Mononuclear cell (primary cell): Measurements from ENCODE around the gene CADM1. TPM values are rescaled to one million over a fixed set of nuclear protein-coding genes. Genes with fewer than 3 reads are reported as not detected.

ENCODE experiments used
- H3K27me3 ChIP-seq: 2 replicates; pipeline ENCODE4 v1.6.0; 2011; ENCODE audit warnings: low read length, control low read depth; ENCODE audit not compliant: insufficient read depth
- H3K4me1 ChIP-seq: 2 replicates; pipeline ENCODE4 v1.5.1; 2011; ENCODE audit warnings: mild to moderate bottlenecking, low read length, control low read depth; ENCODE audit not compliant: insufficient read depth
- H3K4me3 ChIP-seq: 2 replicates; pipeline ENCODE4 v1.5.1; 2011; ENCODE audit warnings: mild to moderate bottlenecking, low read length, moderate library complexity
- H3K9me3 ChIP-seq: 2 replicates; pipeline ENCODE4 v1.5.1; 2011; ENCODE audit warnings: low read depth, mild to moderate bottlenecking, control low read depth, low read length
- total RNA-seq: library from RNA; depleted of rRNA; stranded (reverse); fragments of >200 nt; gene quantifications from one replicate; pipeline ENCODE4 v1.2.3, GENCODE V29; 2012

Gene CADM1
- total RNA-seq, 1 donor: 4.2 TPM

DNA sequence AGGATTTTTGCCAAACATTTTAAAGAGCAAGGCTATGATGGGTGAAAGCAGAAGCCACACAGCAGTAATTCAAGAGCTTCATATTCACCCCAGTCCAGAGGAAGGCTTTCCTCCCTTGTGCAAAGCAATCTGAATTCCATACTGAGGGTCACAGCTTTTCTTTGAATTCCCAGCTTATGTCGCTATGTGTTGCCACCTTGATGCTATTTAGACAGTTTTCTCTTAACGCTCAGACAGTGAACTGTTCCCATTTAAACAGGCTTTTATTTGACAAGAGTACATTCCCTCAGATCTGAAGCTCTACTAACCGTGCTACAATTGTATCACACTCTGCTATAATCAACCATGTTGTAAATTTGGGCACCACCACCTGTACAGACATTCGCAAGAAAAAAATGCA is 279.7 kb downstream of the CADM1 start:
- H3K27me3 ChIP-seq: no peaks in the 10 kb centered on the region
- no peaks in the 10 kb centered on the region for H3K9me3 ChIP-seq
- H3K4me3 ChIP-seq: no peak overlapping the region
- H3K4me1 ChIP-seq: no peaks in the 10 kb centered on the region

DNA sequence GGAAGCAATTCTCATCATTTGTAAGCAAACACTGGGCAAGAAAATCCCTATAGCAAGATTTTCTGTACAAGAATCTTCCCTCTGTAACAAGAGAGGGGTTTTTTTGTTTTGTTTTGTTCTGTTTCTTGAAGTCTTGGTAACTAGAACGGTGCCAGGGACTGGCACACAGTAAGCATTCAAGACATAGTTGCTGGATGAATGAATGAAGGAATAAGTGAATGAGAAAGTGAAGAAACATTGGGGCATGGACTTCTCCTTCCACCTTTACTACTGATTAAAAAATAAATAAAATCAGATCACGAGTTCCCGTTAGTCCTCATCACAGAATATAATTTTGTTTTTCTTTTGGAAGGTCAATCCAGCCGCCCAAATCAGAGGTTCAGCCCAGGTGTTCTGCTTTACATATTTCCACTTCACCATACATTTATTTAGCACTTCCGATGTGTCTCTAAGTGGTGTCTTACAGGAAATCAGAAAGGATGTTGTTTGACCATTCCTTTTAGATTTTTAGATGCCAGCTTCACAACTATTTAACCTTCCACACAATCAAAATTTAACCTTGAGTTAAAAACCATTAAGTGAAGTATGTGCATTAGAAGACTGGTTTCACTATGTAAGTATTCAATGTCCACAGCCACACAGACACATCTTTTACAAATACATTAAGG is 281.2 kb downstream of the CADM1 start:
- H3K4me3 ChIP-seq: no peak overlapping the region

DNA sequence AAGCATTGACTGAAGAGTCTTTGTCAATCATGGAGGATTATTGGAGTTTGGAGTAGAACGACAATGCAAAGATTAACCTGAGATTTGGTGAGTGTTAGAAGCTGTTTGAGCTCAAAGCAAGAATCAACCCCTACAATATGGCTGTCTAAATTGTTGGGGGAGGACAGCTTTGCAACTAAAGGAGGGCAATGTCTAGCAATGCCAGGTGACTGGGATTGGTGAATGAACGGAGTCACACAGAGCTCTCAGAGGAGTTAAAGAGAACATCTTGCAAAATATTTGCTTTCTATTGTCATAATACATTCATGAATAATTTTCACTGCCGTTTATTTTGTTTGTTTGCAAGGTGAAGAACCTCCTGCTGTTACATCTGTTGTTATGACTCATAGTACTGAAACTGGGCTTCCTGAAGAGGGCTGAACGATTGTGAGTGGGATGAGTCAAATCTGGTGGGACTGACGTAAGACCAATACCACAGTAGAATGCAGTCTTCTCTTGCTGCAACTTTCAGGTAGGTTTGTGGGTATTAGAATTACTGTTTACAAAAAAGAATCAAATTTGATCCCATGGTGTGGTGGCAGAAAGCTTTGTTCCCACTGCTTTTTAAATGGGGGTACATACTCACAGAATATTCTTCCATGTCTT is 281.9 kb downstream of the CADM1 start:
- no peaks in the 10 kb centered on the region for H3K9me3 ChIP-seq
- no peaks in the 10 kb centered on the region for H3K4me1 ChIP-seq
- no peak overlapping the region for H3K4me3 ChIP-seq

More for the DNA sequence above, 281.2 kb downstream of the CADM1 start:
- no peaks in the 10 kb centered on the region for H3K4me1 ChIP-seq
- no peaks in the 10 kb centered on the region for H3K9me3 ChIP-seq
- H3K27me3 ChIP-seq: no peaks in the 10 kb centered on the region

GRCh38 chr11:115221461-115222069 is 282.6 kb downstream of the CADM1 start:
- Histone ChIP-seq H3K4me3 (no peak overlapping the region), H3K27me3 (no peaks in the 10 kb centered on the region), H3K4me1 (no peaks in the 10 kb centered on the region), H3K9me3 (no peaks in the 10 kb centered on the region)

More for the DNA sequence above, 281.9 kb downstream of the CADM1 start:
- no peaks in the 10 kb centered on the region for H3K27me3 ChIP-seq

- no peaks in the 10 kb centered on the region for H3K4me1 ChIP-seq
- no peaks in the 10 kb centered on the region for H3K9me3 ChIP-seq
- H3K27me3 ChIP-seq: no peaks in the 10 kb centered on the region
- no peak overlapping the region for H3K4me3 ChIP-seq
These were observed 283.3 kb downstream of the CADM1 start for GRCh38 chr11:115220911-115221310.

GRCh38 chr11:115220423-115220822 is 283.8 kb downstream of the CADM1 start:
- no peak overlapping the region for H3K4me3 ChIP-seq
- H3K4me1 ChIP-seq: no peaks in the 10 kb centered on the region
- no peaks in the 10 kb centered on the region for H3K27me3 ChIP-seq
- no peaks in the 10 kb centered on the region for H3K9me3 ChIP-seq

DNA sequence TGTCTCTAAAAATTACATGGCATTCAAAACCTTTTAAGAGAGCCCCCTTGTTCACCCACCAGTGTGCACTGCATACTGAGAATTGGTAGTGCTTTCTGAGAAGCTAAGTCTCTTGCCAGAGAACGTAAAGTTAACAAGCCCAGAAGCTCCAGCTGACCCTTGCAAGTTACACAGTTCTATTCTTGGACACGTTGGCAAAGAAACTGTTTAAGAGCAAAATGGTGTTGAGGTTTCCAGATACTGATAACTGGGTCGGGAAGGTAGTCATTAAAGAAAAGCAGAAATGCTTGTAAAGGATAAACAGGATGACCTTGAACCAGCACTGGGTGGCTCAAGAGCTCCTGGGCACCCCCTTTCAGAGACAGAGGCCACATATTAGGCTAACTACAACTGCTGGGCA is 284.8 kb downstream of the CADM1 start:
- no peak overlapping the region for H3K4me3 ChIP-seq
- H3K9me3 ChIP-seq: no peaks in the 10 kb centered on the region
- no peaks in the 10 kb centered on the region for H3K4me1 ChIP-seq
- H3K27me3 ChIP-seq: no peaks in the 10 kb centered on the region

- Histone ChIP-seq H3K4me3 (no peak overlapping the region), H3K27me3 (no peaks in the 10 kb centered on the region), H3K9me3 (no peaks in the 10 kb centered on the region), H3K4me1 (no peaks in the 10 kb centered on the region)
These were observed 286.4 kb downstream of the CADM1 start for GRCh38 chr11:115217726-115218311.

DNA sequence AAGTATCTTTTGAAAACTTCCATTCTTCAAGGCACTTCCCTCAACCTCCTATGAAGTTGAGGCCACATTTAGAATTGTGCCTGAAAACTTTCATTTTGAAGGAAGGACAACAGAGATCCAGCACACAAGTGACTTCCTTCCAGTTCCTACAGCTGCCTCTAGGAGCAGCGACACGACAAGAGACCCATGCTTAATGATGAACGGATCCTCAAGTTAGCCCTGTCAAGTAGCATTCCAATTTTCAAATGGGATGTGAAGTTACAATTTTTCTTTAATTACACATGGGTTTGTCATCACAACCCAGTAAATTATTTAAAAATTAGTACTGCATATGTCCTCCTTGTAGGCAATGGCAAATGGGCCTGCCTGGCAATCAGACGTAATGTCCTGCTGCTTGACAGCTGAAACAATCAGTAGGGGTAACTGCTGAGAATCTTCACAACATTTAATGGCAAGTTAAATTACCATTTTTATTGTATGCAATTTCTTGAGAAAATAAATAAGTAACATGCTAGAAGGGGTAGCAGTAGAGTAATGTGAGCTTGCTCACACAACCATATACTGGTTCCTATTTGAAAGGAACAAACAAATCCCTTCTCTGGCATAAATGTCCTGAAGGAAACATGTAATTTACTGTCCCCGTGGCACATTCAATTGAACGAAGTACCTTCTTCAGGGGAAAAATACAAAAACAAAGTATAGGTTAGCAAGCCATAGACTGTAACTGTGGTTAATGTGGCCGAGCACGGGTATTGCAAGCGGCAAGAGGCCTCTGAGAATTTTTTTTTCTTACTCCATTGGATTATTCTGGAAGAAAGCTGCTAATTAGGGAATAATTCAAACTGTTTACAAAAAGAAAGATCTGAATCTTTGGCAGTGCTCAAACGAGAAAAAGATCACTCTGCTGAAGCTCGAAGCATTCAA is 288.3 kb downstream of the CADM1 start:
- H3K27me3 ChIP-seq: no peaks in the 10 kb centered on the region
- no peaks in the 10 kb centered on the region for H3K9me3 ChIP-seq
- H3K4me1 ChIP-seq: no peaks in the 10 kb centered on the region
- H3K4me3 ChIP-seq: no peak overlapping the region

DNA sequence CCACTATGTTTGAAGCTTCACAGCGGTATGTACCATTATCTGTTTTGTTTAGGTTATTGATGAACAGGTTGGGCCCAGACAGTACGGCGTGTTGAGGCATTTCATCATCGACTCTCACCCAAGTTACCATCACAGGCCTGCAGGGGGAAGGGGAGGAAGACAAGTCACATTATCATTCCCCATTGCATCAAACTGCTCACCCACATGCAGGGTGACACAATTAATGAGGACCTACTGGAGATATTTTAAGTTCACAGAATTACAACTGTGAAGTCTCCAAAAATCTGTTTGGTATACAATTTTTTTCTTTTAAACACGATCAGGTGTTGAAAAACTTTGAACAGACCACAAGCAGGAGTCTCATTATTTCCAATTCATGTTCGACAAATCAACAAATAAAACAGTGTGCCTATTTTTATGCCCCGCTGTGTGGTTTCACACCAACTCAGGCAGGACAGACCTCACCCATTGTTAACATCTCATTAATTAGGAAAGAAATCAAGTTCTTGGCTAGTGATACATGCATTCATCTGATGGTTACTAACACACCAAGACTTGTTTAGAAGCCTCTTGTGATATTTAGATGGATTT is 289.5 kb downstream of the CADM1 start:
- Histone ChIP-seq H3K9me3 (no peaks in the 10 kb centered on the region), H3K4me3 (no peak overlapping the region), H3K27me3 (no peaks in the 10 kb centered on the region), H3K4me1 (no peaks in the 10 kb centered on the region)

- no peaks in the 10 kb centered on the region for H3K27me3 ChIP-seq
- no peak overlapping the region for H3K4me3 ChIP-seq
- H3K4me1 ChIP-seq: no peaks in the 10 kb centered on the region
- H3K9me3 ChIP-seq: no peaks in the 10 kb centered on the region
These were observed 291.2 kb downstream of the CADM1 start for GRCh38 chr11:115213007-115213406.

- Histone ChIP-seq H3K9me3 (no peaks in the 10 kb centered on the region), H3K27me3 (no peaks in the 10 kb centered on the region), H3K4me1 (no peaks in the 10 kb centered on the region), H3K4me3 (no peak overlapping the region)
These were observed 295.4 kb downstream of the CADM1 start for GRCh38 chr11:115208808-115209259.

DNA sequence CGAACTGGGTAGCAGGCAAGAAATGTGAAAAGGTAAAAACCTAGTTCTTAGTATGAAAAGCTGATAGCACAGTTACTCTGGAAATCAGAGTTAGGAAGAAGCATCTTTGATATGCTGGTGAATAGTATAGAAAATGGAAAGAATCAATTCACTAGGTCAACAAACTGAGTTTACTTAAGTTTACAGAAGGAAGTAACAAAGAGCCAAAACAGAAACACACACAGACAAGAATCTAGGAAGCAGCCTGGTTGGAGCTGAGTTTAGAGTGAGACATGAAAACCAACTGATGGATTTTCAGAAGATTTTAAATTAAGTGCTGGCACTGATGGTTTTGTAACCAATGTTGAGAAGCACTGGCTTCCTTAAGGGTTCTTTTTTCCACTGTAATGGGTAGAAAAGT is 296.3 kb downstream of the CADM1 start:
- Histone ChIP-seq H3K4me1 (no peaks in the 10 kb centered on the region), H3K9me3 (no peaks in the 10 kb centered on the region), H3K4me3 (no peak overlapping the region), H3K27me3 (no peaks in the 10 kb centered on the region)

DNA sequence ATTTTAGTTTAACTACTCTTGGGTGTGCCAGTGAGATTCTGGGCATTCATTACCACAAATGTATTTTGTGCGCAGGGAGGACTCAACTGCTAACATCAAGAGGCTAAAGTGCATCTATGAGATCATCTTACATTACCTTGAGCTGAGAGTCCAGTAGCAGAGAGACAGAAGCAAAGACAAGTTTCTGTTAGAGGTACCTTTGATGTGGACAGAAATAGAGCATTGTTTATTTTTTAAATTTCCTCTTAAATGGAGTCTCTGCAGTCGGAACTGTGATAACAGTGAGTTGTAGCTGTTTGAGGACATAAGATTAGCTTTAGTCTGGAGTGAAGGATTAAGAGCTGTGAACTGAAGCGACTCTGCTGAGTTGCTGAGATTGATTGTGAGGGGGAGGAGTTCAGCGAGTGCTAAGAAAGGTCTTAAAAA is 297.0 kb downstream of the CADM1 start:
- Histone ChIP-seq H3K4me3 (no peak overlapping the region), H3K4me1 (no peaks in the 10 kb centered on the region), H3K9me3 (no peaks in the 10 kb centered on the region), H3K27me3 (no peaks in the 10 kb centered on the region)
